ENCODE data around the gene VAC14.

GRCh38 chr16:70653809-70654771 lies 146.9 kb downstream of the VAC14 start:
- peak; percentile 97 for TF ChIP-seq CTCF (IDR thresholded peaks at IDR 0.05)
- no peak for TF ChIP-seq EZH2 (IDR thresholded peaks at IDR 0.05)
